ENCODE data around the gene ABCB7. TPM values are rescaled to one million over a fixed set of nuclear protein-coding genes. Genes with fewer than 3 reads are reported as not detected.
"Not testable (repeated sequence)": the region's sequence is repeated elsewhere in the genome, so short reads cannot be mapped to it uniquely, and the experiment has no call there.

ABCB7 gene
- total RNA-seq, 2 experiments from 2014 or later, result 25.9 to 27.3 TPM

DNA sequence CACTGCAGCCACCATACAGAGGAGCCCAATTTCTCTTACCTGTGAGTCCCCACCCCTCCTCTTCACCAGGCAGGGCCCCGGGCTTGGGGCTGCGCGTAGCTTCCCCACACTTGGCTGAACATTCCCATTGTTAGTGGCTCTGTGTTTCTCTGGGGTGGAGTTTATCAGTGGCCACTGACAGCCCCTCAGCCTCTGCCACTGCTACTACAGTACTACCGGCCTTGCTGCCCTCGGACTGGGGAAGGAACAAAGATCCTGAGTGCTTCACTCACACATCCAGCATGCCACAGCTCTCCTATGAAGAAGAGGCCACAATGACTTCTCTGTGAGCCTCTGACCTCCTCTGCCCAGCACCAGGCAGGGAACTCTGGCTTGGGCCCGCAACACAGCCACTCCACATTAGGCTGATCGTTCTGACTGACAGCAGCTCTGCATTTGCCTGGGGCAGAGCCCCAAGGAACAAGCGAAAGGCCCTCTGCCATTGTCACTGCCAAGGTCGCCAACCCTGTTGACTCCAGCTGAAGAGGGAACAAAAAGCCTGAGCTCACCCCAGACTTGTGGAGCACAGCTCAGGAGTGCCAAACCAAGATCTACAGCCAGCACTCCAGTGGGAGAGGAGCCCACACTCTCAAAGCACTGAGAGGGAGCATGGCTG is 24.0 kb downstream of the ABCB7 start:
- H3K27me3 Mint-ChIP-seq, result no peaks in the 10 kb centered on the region
- H3K36me3 Mint-ChIP-seq (ENCODE audit: low read depth), result peaks cover 21% of the 10 kb centered on the region
- ChIA-PET POLR2A (no interaction called here), CTCF (no interaction called here)
- H3K4me3 Mint-ChIP-seq, result no peak overlapping the region
- H3K27ac Mint-ChIP-seq, result no peak overlapping the region
- peaks cover 7% of the 10 kb centered on the region for H3K4me1 Mint-ChIP-seq
- no peak for DNase-seq
- peaks cover 4% of the 10 kb centered on the region for H3K9me3 Mint-ChIP-seq

DNA sequence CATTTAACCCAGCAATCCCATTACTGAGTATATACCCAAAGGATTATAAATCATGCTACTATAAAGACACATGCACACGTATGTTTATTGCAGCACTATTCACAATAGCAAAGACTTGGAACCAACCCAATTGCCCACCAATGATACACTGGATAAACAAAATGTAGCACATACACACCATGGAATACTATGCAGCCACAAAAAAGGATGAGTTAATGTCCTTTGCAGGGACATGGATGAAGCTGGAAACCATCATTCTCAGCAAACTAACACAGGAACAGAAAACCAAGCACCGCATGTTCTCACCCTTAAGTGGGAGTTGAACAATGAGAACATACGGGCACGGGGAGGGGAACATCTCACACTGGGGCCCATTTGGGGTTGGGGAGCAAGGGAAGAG is 27.0 kb downstream of the ABCB7 start:
- DNase-seq, H3K4me1 Mint-ChIP-seq, H3K4me3 Mint-ChIP-seq, CTCF ChIA-PET, POLR2A ChIA-PET, H3K27ac Mint-ChIP-seq, H3K9me3 Mint-ChIP-seq, H3K27me3 Mint-ChIP-seq: not testable (repeated sequence)
- H3K36me3 Mint-ChIP-seq (ENCODE audit: low read depth), result peaks cover 15% of the 10 kb centered on the region

DNA sequence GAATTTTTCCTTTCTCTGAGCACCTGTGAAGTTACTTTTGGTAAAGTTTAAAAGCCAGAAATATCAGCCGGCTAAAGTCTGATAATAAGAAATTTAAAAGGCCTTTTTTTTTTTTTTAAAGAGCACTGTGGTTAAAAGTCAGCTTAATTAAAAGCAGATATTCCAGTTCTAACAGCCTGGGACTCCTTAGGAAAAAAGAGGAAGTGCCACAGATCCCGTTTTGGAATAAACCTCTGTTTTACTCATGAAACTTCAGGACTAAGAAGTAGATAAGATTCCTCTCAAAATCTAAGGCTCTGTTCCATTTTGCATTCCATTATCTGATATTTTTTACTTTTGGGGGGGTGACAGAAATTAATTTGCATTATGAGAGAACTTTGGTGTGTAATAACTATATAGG is 37.8 kb downstream of the ABCB7 start:
- Mint-ChIP-seq H3K27me3 (no peaks in the 10 kb centered on the region), H3K27ac (no peak overlapping the region), H3K4me1 (no peaks in the 10 kb centered on the region), H3K4me3 (no peak overlapping the region), H3K9me3 (no peaks in the 10 kb centered on the region), H3K36me3 (ENCODE audit: low read depth) (peaks cover 3% of the 10 kb centered on the region)
- ChIA-PET POLR2A (no interaction called here), CTCF (no interaction called here)
- no peak for DNase-seq

DNA sequence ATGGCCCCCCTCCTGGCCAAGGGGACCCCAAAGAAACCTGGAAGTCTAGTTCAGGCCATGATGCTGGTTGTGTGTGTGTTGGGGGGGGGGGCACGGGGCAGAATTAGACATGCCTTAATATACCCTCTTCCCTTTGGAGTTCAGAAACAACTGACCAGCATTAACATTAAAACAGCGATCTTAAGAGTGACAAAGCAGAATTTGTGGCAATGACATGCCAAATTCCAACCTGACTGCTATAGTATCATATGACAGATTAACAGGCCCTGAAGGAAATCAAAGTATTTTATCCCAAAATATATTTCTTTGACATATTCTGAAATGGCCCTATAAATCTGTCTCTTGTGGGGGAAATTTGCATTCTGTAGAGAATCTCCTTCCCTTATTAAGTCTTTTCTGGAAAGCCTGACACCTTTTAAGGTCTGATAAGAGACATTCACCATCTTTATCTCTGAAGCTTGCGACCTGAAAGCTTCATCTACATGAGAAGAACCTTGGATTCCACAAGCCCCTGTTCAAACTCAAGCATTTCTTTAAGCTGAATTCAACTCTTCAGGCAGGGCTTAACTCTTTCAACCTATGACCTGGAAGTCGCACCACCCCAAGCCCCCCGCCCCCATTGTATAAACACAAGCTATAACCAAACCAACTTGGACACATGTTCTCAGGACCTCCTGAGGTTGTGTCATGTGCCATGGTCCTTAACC is 40.2 kb downstream of the ABCB7 start:
- POLR2A ChIA-PET, result no interaction called here
- no peaks in the 10 kb centered on the region for H3K27me3 Mint-ChIP-seq
- H3K27ac Mint-ChIP-seq, result no peak overlapping the region
- CTCF ChIA-PET, result no interaction called here
- H3K36me3 Mint-ChIP-seq (ENCODE audit: low read depth), result peaks cover 3% of the 10 kb centered on the region
- DNase-seq, result no peak
- no peaks in the 10 kb centered on the region for H3K9me3 Mint-ChIP-seq
- H3K4me1 Mint-ChIP-seq, result no peaks in the 10 kb centered on the region
- H3K4me3 Mint-ChIP-seq, result no peak overlapping the region

DNA sequence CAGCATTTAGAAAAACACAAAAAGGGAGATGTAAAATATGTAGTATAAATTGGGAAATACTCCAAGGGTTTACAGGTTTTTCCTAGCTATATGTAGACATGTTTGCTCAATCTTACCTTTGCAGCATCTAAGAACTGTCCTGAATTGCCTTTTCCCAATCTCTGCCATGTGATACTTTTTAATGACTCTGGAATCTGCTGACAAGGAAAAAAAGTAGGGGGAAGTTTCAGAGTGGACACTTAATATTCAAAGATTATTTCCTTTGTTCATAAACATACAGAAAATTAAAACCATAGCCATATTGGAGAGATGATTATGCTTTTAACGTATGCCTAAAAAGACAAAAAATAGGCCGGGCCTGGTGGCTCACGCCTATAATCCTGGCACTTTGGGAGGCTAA is 41.4 kb downstream of the ABCB7 start:
- Mint-ChIP-seq H3K27me3 (no peaks in the 10 kb centered on the region), H3K27ac (no peak overlapping the region), H3K4me1 (no peaks in the 10 kb centered on the region), H3K4me3 (no peak overlapping the region), H3K9me3 (no peaks in the 10 kb centered on the region), H3K36me3 (ENCODE audit: low read depth) (peaks cover 5% of the 10 kb centered on the region)
- no peak for DNase-seq
- CTCF ChIA-PET, result no interaction called here
- POLR2A ChIA-PET, result no interaction called here

DNA sequence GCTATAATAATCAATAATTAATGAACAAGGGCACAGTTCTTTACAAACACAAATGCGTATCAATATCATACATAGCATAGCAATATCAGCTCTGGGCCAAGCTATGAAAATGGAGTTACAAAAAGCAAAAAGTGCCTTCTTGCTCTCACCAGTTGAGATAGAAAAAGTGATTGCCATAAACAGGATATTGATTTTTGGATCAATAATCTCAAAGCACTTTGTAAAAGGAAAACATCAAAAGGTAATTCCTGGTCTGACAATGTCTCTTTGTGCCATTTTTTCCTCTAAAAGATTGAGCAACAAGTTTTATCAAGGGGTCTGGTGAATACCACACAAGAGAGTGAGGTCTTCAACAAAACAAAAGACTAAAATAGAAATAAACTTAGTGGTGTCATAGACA is 42.4 kb downstream of the ABCB7 start:
- no peaks in the 10 kb centered on the region for H3K27me3 Mint-ChIP-seq
- CTCF ChIA-PET, result no interaction called here
- H3K4me3 Mint-ChIP-seq, result no peak overlapping the region
- DNase-seq, result no peak
- POLR2A ChIA-PET, result no interaction called here
- H3K9me3 Mint-ChIP-seq, result no peaks in the 10 kb centered on the region
- H3K4me1 Mint-ChIP-seq, result no peaks in the 10 kb centered on the region
- peaks cover 5% of the 10 kb centered on the region for H3K36me3 Mint-ChIP-seq (ENCODE audit: low read depth)
- no peak overlapping the region for H3K27ac Mint-ChIP-seq

DNA sequence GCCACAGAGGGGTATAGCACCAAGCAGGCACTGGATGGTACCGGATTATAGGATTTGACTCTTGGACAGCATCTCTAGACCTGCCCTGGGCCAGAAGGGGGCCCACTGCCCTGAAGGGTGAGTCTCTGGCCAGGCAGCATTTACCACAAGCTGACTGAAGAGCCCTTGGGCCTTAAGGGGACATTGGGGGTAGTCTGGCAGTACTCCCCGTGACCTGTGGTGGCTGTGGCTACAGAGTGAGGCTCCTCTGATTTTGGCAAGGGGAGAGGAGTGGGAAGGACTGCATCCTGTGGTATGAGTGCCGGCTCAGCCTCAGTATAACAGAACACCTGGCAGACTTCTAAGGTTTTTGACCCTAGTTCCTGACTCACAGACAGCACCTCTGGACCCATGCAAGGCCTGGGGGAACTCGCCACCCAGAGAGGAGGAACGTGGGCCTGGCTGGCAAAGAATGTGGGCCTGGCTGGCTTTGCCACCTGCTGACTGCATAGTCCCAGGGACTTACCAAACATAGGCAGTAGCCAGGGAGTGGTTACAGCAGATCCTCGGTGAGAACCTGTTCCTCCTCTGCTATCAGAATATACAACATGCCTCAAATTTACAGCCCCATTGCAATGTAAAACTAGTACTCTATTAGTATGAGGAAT is 48.1 kb downstream of the ABCB7 start:
- H3K27me3 Mint-ChIP-seq, result no peaks in the 10 kb centered on the region
- CTCF ChIA-PET, result no interaction called here
- no peak overlapping the region for H3K4me3 Mint-ChIP-seq

DNA sequence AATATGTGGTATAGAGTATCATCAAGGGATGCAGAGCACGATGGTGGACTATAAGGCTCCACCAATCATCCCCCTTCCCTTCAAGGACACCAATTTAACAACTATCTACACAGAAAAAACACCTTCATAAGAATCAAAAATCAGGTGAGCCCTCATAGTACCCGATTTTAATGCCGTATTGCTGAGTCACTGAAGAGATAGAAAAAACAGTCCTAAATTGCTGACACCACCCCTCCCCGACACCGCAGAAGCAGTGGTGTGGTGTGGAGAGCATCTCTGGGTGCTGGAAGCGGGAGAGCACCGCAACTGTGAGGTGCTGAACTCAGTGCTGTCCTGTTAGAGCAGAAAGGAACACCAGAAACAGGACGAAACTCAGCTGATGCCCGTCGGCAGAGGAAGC is 49.3 kb downstream of the ABCB7 start:
- Mint-ChIP-seq H3K36me3 (ENCODE audit: low read depth) (peaks cover 9% of the 10 kb centered on the region), H3K27me3 (no peaks in the 10 kb centered on the region), H3K4me1 (no peaks in the 10 kb centered on the region), H3K4me3 (no peak overlapping the region), H3K9me3 (no peaks in the 10 kb centered on the region), H3K27ac (no peak overlapping the region)
- POLR2A ChIA-PET, result no interaction called here
- DNase-seq, result no peak
- CTCF ChIA-PET, result no interaction called here

More for the DNA sequence above, 48.1 kb downstream of the ABCB7 start:
- Mint-ChIP-seq H3K9me3 (no peaks in the 10 kb centered on the region), H3K4me1 (no peaks in the 10 kb centered on the region), H3K36me3 (ENCODE audit: low read depth) (peaks cover 9% of the 10 kb centered on the region), H3K27ac (no peak overlapping the region)
- POLR2A ChIA-PET, result no interaction called here
- no peak for DNase-seq

DNA sequence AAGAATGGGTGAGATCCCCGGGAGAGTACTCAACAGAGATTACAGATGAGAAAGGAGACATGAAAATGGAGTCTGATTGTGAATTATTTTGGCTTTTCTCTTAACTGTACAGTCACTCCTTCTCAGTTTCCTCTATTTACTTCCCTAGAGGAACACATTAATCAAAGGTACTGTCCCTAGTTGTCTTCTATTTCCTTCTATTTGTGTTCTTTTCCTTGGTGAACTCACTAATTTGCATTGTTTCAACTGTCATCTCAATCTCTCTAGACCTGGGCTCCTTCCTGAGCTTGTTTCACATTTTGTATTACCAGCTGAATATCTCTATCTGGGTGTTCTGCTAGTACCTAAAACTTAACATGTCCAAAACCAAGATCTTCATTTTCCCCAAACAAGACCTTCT is 59.8 kb downstream of the ABCB7 start:
- Mint-ChIP-seq H3K27ac (no peak overlapping the region), H3K4me3 (no peak overlapping the region), H3K4me1 (no peaks in the 10 kb centered on the region), H3K9me3 (no peaks in the 10 kb centered on the region), H3K27me3 (no peaks in the 10 kb centered on the region), H3K36me3 (ENCODE audit: low read depth) (peaks cover 20% of the 10 kb centered on the region)
- ChIA-PET CTCF (no interaction called here), POLR2A (no interaction called here)
- DNase-seq, result no peak

DNA sequence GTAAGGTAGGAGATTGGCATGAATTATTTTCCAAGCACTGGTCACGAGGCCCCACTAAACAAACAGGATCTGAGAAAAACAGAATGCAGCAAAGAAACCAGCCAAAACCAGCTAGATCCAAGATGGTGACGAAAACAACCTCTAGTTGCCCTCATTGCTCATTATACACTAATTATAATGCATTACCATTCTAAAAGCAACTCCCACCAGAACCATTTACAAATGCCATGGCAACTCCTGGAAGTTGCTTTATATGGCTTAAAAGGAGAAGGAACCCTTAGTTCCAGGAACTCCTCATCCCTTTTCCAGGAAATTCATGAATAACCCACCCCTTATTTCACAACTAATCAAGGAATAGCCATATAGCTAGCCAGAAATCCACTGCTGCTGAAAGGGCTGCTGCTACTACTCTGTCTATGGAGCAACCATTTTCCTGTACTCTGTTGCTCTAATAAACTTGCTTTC is 69.3 kb downstream of the ABCB7 start:
- DNase-seq, result no peak
- Mint-ChIP-seq H3K4me3 (no peak overlapping the region), H3K27me3 (no peaks in the 10 kb centered on the region), H3K36me3 (ENCODE audit: low read depth) (peaks cover 9% of the 10 kb centered on the region), H3K4me1 (no peaks in the 10 kb centered on the region), H3K27ac (no peak overlapping the region), H3K9me3 (peaks cover 2% of the 10 kb centered on the region)
- CTCF ChIA-PET, result no interaction called here
- POLR2A ChIA-PET, result no interaction called here

DNA sequence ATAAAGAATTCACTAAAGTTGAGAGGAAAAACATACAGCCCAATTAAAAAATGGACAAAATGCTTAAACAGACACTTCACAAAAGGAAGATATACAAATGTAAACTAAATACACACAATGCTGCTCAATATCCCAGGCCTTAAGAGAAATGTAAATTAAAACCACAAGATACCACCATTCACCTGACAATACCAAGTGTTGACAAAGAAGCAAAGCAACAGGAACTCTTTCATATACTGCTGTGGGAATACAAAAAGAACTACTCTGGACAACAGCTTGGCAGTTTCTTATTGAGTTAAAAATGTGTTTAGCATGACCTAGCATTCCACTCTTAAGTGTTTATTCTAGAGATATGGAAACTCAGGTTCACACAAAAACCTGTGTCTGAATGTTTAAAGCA is 71.3 kb downstream of the ABCB7 start:
- DNase-seq, result no peak
- no peak overlapping the region for H3K4me3 Mint-ChIP-seq
- H3K36me3 Mint-ChIP-seq (ENCODE audit: low read depth), result peaks cover 6% of the 10 kb centered on the region
- ChIA-PET POLR2A (no interaction called here), CTCF (no interaction called here)
- H3K27me3 Mint-ChIP-seq, result no peaks in the 10 kb centered on the region
- H3K9me3 Mint-ChIP-seq, result peaks cover 2% of the 10 kb centered on the region
- H3K27ac Mint-ChIP-seq, result no peak overlapping the region
- no peaks in the 10 kb centered on the region for H3K4me1 Mint-ChIP-seq

DNA sequence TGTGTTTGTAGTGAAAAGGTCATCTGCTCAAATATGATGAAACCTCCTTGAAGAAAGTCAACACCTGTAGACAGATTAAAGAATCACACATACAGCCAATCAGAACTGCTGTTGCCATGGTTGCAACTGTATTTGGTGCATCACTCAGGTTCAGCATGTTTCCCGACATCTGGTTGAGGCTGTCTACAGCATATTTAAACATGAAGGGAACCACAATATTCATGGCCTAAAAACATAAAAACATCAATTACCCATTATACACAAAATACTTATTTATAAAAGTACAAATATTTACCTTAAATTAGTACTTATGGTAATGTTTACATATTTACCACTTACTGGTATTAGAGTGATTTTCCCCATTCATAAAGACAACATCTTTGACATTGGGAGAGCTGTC is 79.7 kb downstream of the ABCB7 start:
- POLR2A ChIA-PET, result no interaction called here
- no peak overlapping the region for H3K4me3 Mint-ChIP-seq
- no peaks in the 10 kb centered on the region for H3K27me3 Mint-ChIP-seq

DNA sequence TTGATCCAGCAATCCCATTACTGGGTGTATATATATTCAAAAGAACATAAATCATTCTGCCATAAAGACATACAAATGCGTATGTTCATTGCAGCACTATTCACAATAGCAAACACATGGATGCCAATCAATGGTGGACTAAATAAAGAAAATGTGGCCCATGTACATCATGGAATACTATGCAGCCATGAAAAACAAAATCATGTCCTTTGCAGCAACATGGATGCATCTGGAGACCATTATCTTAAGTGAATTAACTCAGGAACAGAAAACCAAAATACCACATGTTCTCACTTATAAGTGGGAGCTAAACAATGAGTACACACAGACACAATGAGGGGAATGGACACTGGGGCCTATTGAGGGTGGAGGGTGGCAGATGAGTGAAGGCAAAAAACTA is 81.6 kb downstream of the ABCB7 start:
- peaks cover 11% of the 10 kb centered on the region for H3K36me3 Mint-ChIP-seq (ENCODE audit: low read depth)
- CTCF ChIA-PET, result no interaction called here
- no peak for DNase-seq
- H3K4me1 Mint-ChIP-seq, result no peaks in the 10 kb centered on the region
- no peaks in the 10 kb centered on the region for H3K27me3 Mint-ChIP-seq
- no peak overlapping the region for H3K27ac Mint-ChIP-seq
- POLR2A ChIA-PET, result no interaction called here
- no peak overlapping the region for H3K4me3 Mint-ChIP-seq
- H3K9me3 Mint-ChIP-seq, result no peaks in the 10 kb centered on the region

More for the DNA sequence above, 79.7 kb downstream of the ABCB7 start:
- peaks cover 11% of the 10 kb centered on the region for H3K36me3 Mint-ChIP-seq (ENCODE audit: low read depth)
- H3K4me1 Mint-ChIP-seq, result no peaks in the 10 kb centered on the region
- CTCF ChIA-PET, result no interaction called here
- no peaks in the 10 kb centered on the region for H3K9me3 Mint-ChIP-seq
- no peak for DNase-seq
- no peak overlapping the region for H3K27ac Mint-ChIP-seq

DNA sequence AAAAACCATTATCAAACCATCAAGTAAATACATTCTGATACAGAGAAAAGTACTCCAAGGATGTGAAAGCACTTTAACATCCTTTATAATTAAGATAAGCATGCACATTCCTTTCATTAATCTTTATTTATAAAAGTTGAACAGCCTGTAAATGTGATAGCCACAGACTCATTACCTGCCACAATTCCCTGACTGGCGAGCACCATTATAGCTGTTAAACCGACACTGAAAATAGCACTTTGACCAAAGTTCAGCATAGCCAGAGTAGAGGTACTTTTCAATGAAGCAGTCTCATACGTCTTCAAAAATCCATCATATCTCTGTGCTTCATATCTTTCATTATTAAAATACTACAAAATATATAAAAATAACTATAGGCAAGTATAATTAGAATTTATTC is 84.7 kb downstream of the ABCB7 start:
- Mint-ChIP-seq H3K4me1 (peaks cover 2% of the 10 kb centered on the region), H3K9me3 (no peaks in the 10 kb centered on the region), H3K27ac (no peak overlapping the region), H3K4me3 (no peak overlapping the region), H3K27me3 (no peaks in the 10 kb centered on the region), H3K36me3 (ENCODE audit: low read depth) (peaks cover 15% of the 10 kb centered on the region)
- DNase-seq, result no peak
- CTCF ChIA-PET, result no interaction called here
- POLR2A ChIA-PET, result no interaction called here

Measured in activated CD4-positive, alpha-beta memory T cell treated with anti-CD3 and anti-CD28 coated beads, Interleukin-2, amount 10 ng/mL, durations not matched to agents 7 days and 5 days (primary cell).